ENCODE measurements around the gene TSC22D4. TPM values are rescaled to one million over a fixed set of nuclear protein-coding genes. Genes with fewer than 3 reads are reported as not detected.

TSC22D4 gene
- total RNA-seq, 1 experiment from 2014 or later = 43.6 TPM

GRCh38 chr7:100428967-100429636 is 49.9 kb downstream of the TSC22D4 start:
- peak; percentile 99 for DNase-seq (ENCODE audit: low read depth)

GRCh38 chr7:100428199-100428966 is 50.6 kb downstream of the TSC22D4 start, which contains the start of gene ZCWPW1:
Gene ZCWPW1, minus strand, starts transcription at chr7:100428703. Its CDS starts 8,054 bp downstream, at chr7:100420649.
- DNase-seq (ENCODE audit: low read depth) = peak; percentile 97

- no peak for DNase-seq (ENCODE audit: low read depth)
Measured at GRCh38 chr7:100427762-100428198, 51.2 kb downstream of the TSC22D4 start.

- DNase-seq (ENCODE audit: low read depth) = no peak
Measured at GRCh38 chr7:100426516-100426915, 52.5 kb downstream of the TSC22D4 start.

- no peak for DNase-seq (ENCODE audit: low read depth)
Measured at GRCh38 chr7:100425347-100425746, 53.7 kb downstream of the TSC22D4 start.

GRCh38 chr7:100423315-100423714 is 55.7 kb downstream of the TSC22D4 start:
- DNase-seq (ENCODE audit: low read depth) = no peak

- no peak for DNase-seq (ENCODE audit: low read depth)
Measured at GRCh38 chr7:100419660-100420226, 59.3 kb downstream of the TSC22D4 start.

GRCh38 chr7:100418930-100419659 is 59.9 kb downstream of the TSC22D4 start:
- DNase-seq (ENCODE audit: low read depth) = no peak

Other genes starting within 250 kb of the TSC22D4 start
- not detected in 2 replicates for gene SPDYE3, start 171.5 kb downstream of the TSC22D4 start, total RNA-seq (2014; rRNA removed; shearing (Covaris generic))
- gene PILRB, start 121.1 kb downstream of the TSC22D4 start, total RNA-seq (2014; rRNA removed; shearing (Covaris generic)) = 7.0 and 8.0 TPM in 2 replicates
- gene PILRA, start 105.7 kb downstream of the TSC22D4 start, total RNA-seq (2014; rRNA removed; shearing (Covaris generic)) = 0.54 TPM in 1 of 2 replicates, not detected in the other
- gene ZCWPW1, start 50.5 kb downstream of the TSC22D4 start, total RNA-seq (2014; rRNA removed; shearing (Covaris generic)) = 5.2 and 7.8 TPM in 2 replicates
- 32.7 and 48.2 TPM in 2 replicates for gene MEPCE, start 49.4 kb downstream of the TSC22D4 start, total RNA-seq (2014; rRNA removed; shearing (Covaris generic))
- gene PPP1R35, start 42.7 kb downstream of the TSC22D4 start, total RNA-seq (2014; rRNA removed; shearing (Covaris generic)) = 17.7 and 23.7 TPM in 2 replicates
- gene SPACDR, start 15.0 kb downstream of the TSC22D4 start, total RNA-seq (2014; rRNA removed; shearing (Covaris generic)) = 2.4 TPM in 1 of 2 replicates, not detected in the other
- gene NYAP1, start 4.7 kb upstream of the TSC22D4 start, total RNA-seq (2014; rRNA removed; shearing (Covaris generic)) = 0.02 TPM in 1 of 2 replicates, not detected in the other
- 10.9 and 24.0 TPM in 2 replicates for gene AGFG2, start 60.0 kb upstream of the TSC22D4 start, total RNA-seq (2014; rRNA removed; shearing (Covaris generic))
- not detected in 2 replicates for gene SAP25, start 94.7 kb upstream of the TSC22D4 start, total RNA-seq (2014; rRNA removed; shearing (Covaris generic))
- gene LRCH4, start 106.9 kb upstream of the TSC22D4 start, total RNA-seq (2014; rRNA removed; shearing (Covaris generic)) = 12.2 and 16.0 TPM in 2 replicates
- 0.05 and 0.44 TPM in 2 replicates for gene FBXO24, start 107.1 kb upstream of the TSC22D4 start, total RNA-seq (2014; rRNA removed; shearing (Covaris generic))
- 7.8 and 10.3 TPM in 2 replicates for gene PCOLCE, start 123.1 kb upstream of the TSC22D4 start, total RNA-seq (2014; rRNA removed; shearing (Covaris generic))
- 15.6 and 22.0 TPM in 2 replicates for gene MOSPD3, start 133.3 kb upstream of the TSC22D4 start, total RNA-seq (2014; rRNA removed; shearing (Covaris generic))
- 1.6 and 1.8 TPM in 2 replicates for gene TFR2, start 162.3 kb upstream of the TSC22D4 start, total RNA-seq (2014; rRNA removed; shearing (Covaris generic))
- not detected in 2 replicates for gene ACTL6B, start 177.2 kb upstream of the TSC22D4 start, total RNA-seq (2014; rRNA removed; shearing (Covaris generic))
- gene GNB2, start 194.5 kb upstream of the TSC22D4 start, total RNA-seq (2014; rRNA removed; shearing (Covaris generic)) = 88.6 and 151 TPM in 2 replicates
- gene GIGYF1, start 215.0 kb upstream of the TSC22D4 start, total RNA-seq (2014; rRNA removed; shearing (Covaris generic)) = 4.0 and 12.2 TPM in 2 replicates
- gene POP7, start 226.9 kb upstream of the TSC22D4 start, total RNA-seq (2014; rRNA removed; shearing (Covaris generic)) = 55.9 and 69.5 TPM in 2 replicates
- gene EPO, start 241.3 kb upstream of the TSC22D4 start, total RNA-seq (2014; rRNA removed; shearing (Covaris generic)) = not detected in 2 replicates

Measured in M059J (cell line).